NCI-H1092 (cell line): ENCODE data around the gene PIEZO2.

Experiments
- DNase-seq: peaks from one replicate; lab custom pipeline; 2025; lab: John Stamatoyannopoulos, UW

Gene PIEZO2

GRCh38 chr18:10843565-10843964, 305.8 kb downstream of the PIEZO2 start:
- DNase-seq, result no peak

- DNase-seq, result no peak
Measured at GRCh38 chr18:10842861-10843260, 306.5 kb downstream of the PIEZO2 start.

- DNase-seq, result no peak
Measured at GRCh38 chr18:10842371-10842770, 307.0 kb downstream of the PIEZO2 start.

- no peak for DNase-seq
Measured at GRCh38 chr18:10841203-10841602, 308.2 kb downstream of the PIEZO2 start.

- no peak for DNase-seq
Measured at GRCh38 chr18:10840743-10841142, 308.6 kb downstream of the PIEZO2 start.

GRCh38 chr18:10839421-10839820, 309.9 kb downstream of the PIEZO2 start:
- no peak for DNase-seq

- DNase-seq, result no peak
Measured at GRCh38 chr18:10838553-10838952, 310.8 kb downstream of the PIEZO2 start.

GRCh38 chr18:10834128-10834815, 315.1 kb downstream of the PIEZO2 start:
- DNase-seq, result no peak

GRCh38 chr18:10833656-10834055, 315.7 kb downstream of the PIEZO2 start:
- no peak for DNase-seq

- no peak for DNase-seq
Measured at GRCh38 chr18:10826400-10826799, 323.0 kb downstream of the PIEZO2 start.

- no peak for DNase-seq
Measured at GRCh38 chr18:10822456-10822855, 326.9 kb downstream of the PIEZO2 start.

GRCh38 chr18:10820681-10821080, 328.7 kb downstream of the PIEZO2 start:
- no peak for DNase-seq

GRCh38 chr18:10814336-10814735, 335.0 kb downstream of the PIEZO2 start:
- no peak for DNase-seq

- no peak for DNase-seq
Measured at GRCh38 chr18:10805587-10806118, 343.7 kb downstream of the PIEZO2 start.

- DNase-seq, result peak; percentile 33
Measured at GRCh38 chr18:10804126-10804525, 345.2 kb downstream of the PIEZO2 start.

GRCh38 chr18:10798727-10799550, 350.4 kb downstream of the PIEZO2 start:
- no peak for DNase-seq

GRCh38 chr18:10797896-10798295, 351.5 kb downstream of the PIEZO2 start:
- DNase-seq, result no peak

GRCh38 chr18:10794771-10795170, 354.6 kb downstream of the PIEZO2 start:
- no peak for DNase-seq

GRCh38 chr18:10793730-10794370, 355.5 kb downstream of the PIEZO2 start:
- DNase-seq, result no peak

GRCh38 chr18:10792181-10792580, 357.2 kb downstream of the PIEZO2 start:
- DNase-seq, result no peak

GRCh38 chr18:10791169-10791831, 358.1 kb downstream of the PIEZO2 start:
- no peak for DNase-seq

- DNase-seq, result no peak
Measured at GRCh38 chr18:10789180-10789579, 360.2 kb downstream of the PIEZO2 start.
